Neural cell (in vitro differentiated cells): ENCODE results near the gene TXLNG. TPM values are rescaled to one million over a fixed set of nuclear protein-coding genes. Genes with fewer than 3 reads are reported as not detected.

Experiments used
- H2AFZ ChIP-seq: fragments of 200-600, 300-800 bp; sonication (generic), shearing (Covaris generic); 2 replicates; pipeline ENCODE4 v1.6.0; 2014; ENCODE audit warnings: low read depth, mild to moderate bottlenecking, antibody characterized with exemption, low read length, moderate library complexity
- H3F3A ChIP-seq: fragments of 200-600 bp; shearing (Covaris generic); 2 replicates; pipeline ENCODE4 v1.6.1; 2016; ENCODE audit warnings: mild to moderate bottlenecking, moderate library complexity, mixed read lengths, antibody characterized with exemption, low read length; ENCODE audit not compliant: insufficient read depth, poor library complexity, severe bottlenecking
- H3K27ac ChIP-seq: fragments of 200-600, 300-800 bp; sonication (generic), shearing (Covaris generic); 2 replicates; pipeline ENCODE4 v1.5.1; 2014; ENCODE audit warnings: mild to moderate bottlenecking, low read length, moderate library complexity
- H3K27me3 ChIP-seq: fragments of 300-800, 200-600 bp; sonication (generic), shearing (Covaris generic); 2 replicates; pipeline ENCODE4 v1.6.0; 2014; ENCODE audit warnings: mild to moderate bottlenecking, low read depth, low read length, moderate library complexity; ENCODE audit not compliant: insufficient read depth
- H3K36me3 ChIP-seq: fragments of 300-800, 200-600 bp; sonication (generic), shearing (Covaris generic); 2 replicates; pipeline ENCODE4 v1.5.1; 2014; ENCODE audit warnings: mild to moderate bottlenecking, antibody characterized with exemption, low read length, moderate library complexity; ENCODE audit not compliant: insufficient read depth
- H3K4me2 ChIP-seq: fragments of 300-800, 200-600 bp; sonication (generic), shearing (Covaris generic); 2 replicates; pipeline ENCODE4 v1.6.0; 2014; ENCODE audit warnings: mild to moderate bottlenecking, low read length
- H3K4me3 ChIP-seq: fragments of 300-800, 200-600 bp; sonication (generic), shearing (Covaris generic); 2 replicates; pipeline ENCODE4 v1.5.1; 2014; ENCODE audit warnings: mild to moderate bottlenecking, low read length, moderate library complexity
- H3K79me2 ChIP-seq: fragments of 200-600 bp; shearing (Covaris generic); replicated peaks from 2 replicates; pipeline ENCODE4 v1.6.0; 2014; ENCODE audit warnings: mild to moderate bottlenecking, low read length, moderate library complexity; ENCODE audit not compliant: insufficient read depth
- H3K9ac ChIP-seq: fragments of 300-800, 200-600 bp; sonication (generic), shearing (Covaris generic); 2 replicates; pipeline ENCODE4 v1.6.1; 2016; ENCODE audit warnings: mild to moderate bottlenecking, low read length, mixed read lengths
- H3K9me2 ChIP-seq: fragments of 200-600 bp; shearing (Covaris generic); 2 replicates; pipeline ENCODE4 v1.6.1; 2016; ENCODE audit warnings: mild to moderate bottlenecking, low read length, mixed read lengths; ENCODE audit not compliant: insufficient read depth
- H3K9me3 ChIP-seq: fragments of 200-600, 300-800 bp; sonication (generic), shearing (Covaris generic); 2 replicates; pipeline ENCODE4 v1.6.1; 2016; ENCODE audit warnings: mild to moderate bottlenecking, mixed run types, low read length, moderate library complexity, mixed read lengths
- H4K20me1 ChIP-seq: fragments of 200-600 bp; shearing (Covaris generic); 2 replicates; pipeline ENCODE4 v1.6.1; 2016; ENCODE audit warnings: mild to moderate bottlenecking, mixed run types; ENCODE audit not compliant: insufficient read depth
- CTCF ChIP-seq: fragments of 450-650 bp; IDR thresholded peaks from 2 replicates; pipeline ENCODE4 v1.5.1; 2014; ENCODE audit warnings: antibody characterized with exemption, mild to moderate bottlenecking, moderate library complexity; ENCODE audit not compliant: poor library complexity, severe bottlenecking
- EP300 ChIP-seq: fragments of 450-650 bp; conservative IDR thresholded peaks from 2 replicates; pipeline ENCODE4 v1.6.1; 2014; ENCODE audit warnings: antibody characterized with exemption, mild to moderate bottlenecking, moderate library complexity; ENCODE audit not compliant: poor library complexity, severe bottlenecking
- EZH2 ChIP-seq: fragments of 200-600, 300-800 bp; shearing (Covaris generic), sonication (generic); IDR thresholded peaks from 2 replicates; pipeline ENCODE4 v1.6.1; 2014; ENCODE audit warnings: antibody characterized with exemption, low read length, borderline replicate concordance, mild to moderate bottlenecking; ENCODE audit not compliant: insufficient read depth, poor library complexity, severe bottlenecking
- MXI1 ChIP-seq: fragments of 450-650 bp; conservative IDR thresholded peaks from 2 replicates; pipeline ENCODE4 v1.6.1; 2014; ENCODE audit warnings: antibody characterized with exemption, mild to moderate bottlenecking; ENCODE audit not compliant: poor library complexity, severe bottlenecking
- POLR2AphosphoS5 ChIP-seq: IDR thresholded peaks from 2 replicates; pipeline ENCODE4 v1.6.1; 2012
- RAD21 ChIP-seq: fragments of 450-650 bp; conservative IDR thresholded peaks from 2 replicates; pipeline ENCODE4 v1.6.1; 2014; ENCODE audit warnings: antibody characterized with exemption, mild to moderate bottlenecking, moderate library complexity
- REST ChIP-seq: IDR thresholded peaks from 2 replicates; pipeline ENCODE4 v1.6.1; 2012; ENCODE audit warnings: borderline replicate concordance
- SMC3 ChIP-seq: fragments of 450-650 bp; conservative IDR thresholded peaks from 2 replicates; pipeline ENCODE4 v1.6.1; 2014; ENCODE audit warnings: antibody characterized with exemption, mild to moderate bottlenecking, moderate library complexity; ENCODE audit not compliant: poor library complexity
- TAF1 ChIP-seq: IDR thresholded peaks from 2 replicates; pipeline ENCODE4 v1.6.1; 2012; ENCODE audit warnings: low read depth
- polyA plus RNA-seq: library from polyadenylated mRNA; depleted of rRNA; stranded (reverse); fragments of >200 nt; gene quantifications from 2 replicates; pipeline ENCODE4 v1.2.3, GENCODE V29; 2014

TXLNG gene
- polyA plus RNA-seq, 1 donor from 2014 or later: 24.2 TPM

GRCh38 chrX:16807548-16807947 lies 21.3 kb downstream of the TXLNG start:
- TF ChIP-seq RAD21 (no peak), EP300 (no peak), TAF1 (no peak), POLR2AphosphoS5 (no peak), REST (no peak), SMC3 (no peak), CTCF (no peak), MXI1 (no peak), EZH2 (no peak)
- H3K79me2 ChIP-seq: no peaks in the 10 kb centered on the region
- no peak overlapping the region for H3K9ac ChIP-seq

GRCh38 chrX:16807976-16808542 lies 21.8 kb downstream of the TXLNG start:
- Histone ChIP-seq H3K9me3 (no peaks in the 10 kb centered on the region), H3K9me2 (no peaks in the 10 kb centered on the region), H3K27me3 (no peaks in the 10 kb centered on the region), H3F3A (no peaks in the 10 kb centered on the region), H3K4me3 (no peak overlapping the region), H3K4me2 (no peak overlapping the region), H3K9ac (no peak overlapping the region), H3K27ac (no peak overlapping the region), H3K36me3 (no peaks in the 10 kb centered on the region), H2AFZ (no peak overlapping the region), H4K20me1 (no peaks in the 10 kb centered on the region), H3K79me2 (no peaks in the 10 kb centered on the region)
- no peak for TF ChIP-seq TAF1
- TF ChIP-seq RAD21: no peak
- no peak for TF ChIP-seq POLR2AphosphoS5
- no peak for TF ChIP-seq MXI1
- TF ChIP-seq SMC3: no peak
- TF ChIP-seq EZH2: no peak
- no peak for TF ChIP-seq REST
- no peak for TF ChIP-seq EP300
- no peak for TF ChIP-seq CTCF

More at GRCh38 chrX:16807548-16807947, 21.3 kb downstream of the TXLNG start:
- H3K27ac ChIP-seq: no peak overlapping the region
- no peak overlapping the region for H3K4me3 ChIP-seq
- H4K20me1 ChIP-seq: no peaks in the 10 kb centered on the region
- H3F3A ChIP-seq: no peaks in the 10 kb centered on the region
- H3K9me2 ChIP-seq: no peaks in the 10 kb centered on the region
- no peaks in the 10 kb centered on the region for H3K36me3 ChIP-seq
- H3K27me3 ChIP-seq: no peaks in the 10 kb centered on the region
- H2AFZ ChIP-seq: no peak overlapping the region
- no peak overlapping the region for H3K4me2 ChIP-seq
- no peaks in the 10 kb centered on the region for H3K9me3 ChIP-seq
